ENCODE measurements around the gene MYO1E. TPM values are rescaled to one million over a fixed set of nuclear protein-coding genes. Genes with fewer than 3 reads are reported as not detected.

The MYO1E gene
- total and polyA plus RNA-seq, 4 donors: 6.7 to 70.9 (median 21.6) TPM

DNA sequence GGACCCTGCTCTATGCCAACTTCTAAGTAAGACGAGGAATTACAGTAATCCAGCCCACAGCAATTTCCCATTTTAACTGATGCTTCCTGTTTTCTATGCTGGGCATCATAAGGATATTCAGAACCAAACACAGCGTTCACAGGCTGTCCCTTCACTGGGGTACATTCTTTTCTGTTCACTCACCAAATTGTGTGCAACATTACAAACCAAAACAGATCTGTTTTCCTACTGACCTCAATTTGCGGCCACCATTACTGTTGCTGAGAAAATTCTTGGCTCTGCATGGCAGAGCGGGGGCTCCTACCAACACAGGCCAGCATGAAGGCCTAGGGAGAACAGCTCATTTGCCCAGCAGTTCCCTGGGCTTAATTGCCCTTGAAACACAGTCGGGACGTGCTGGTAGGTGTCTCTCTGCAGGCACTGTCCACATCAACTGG is 76.5 kb downstream of the MYO1E start:
- DNase-seq (ENCODE audit: low spot score): no peak
- no peak overlapping the region for H3K27ac ChIP-seq (ENCODE audit: low read depth in 1 of 2, low read length in 2 of 2)
- H3K9ac ChIP-seq (ENCODE audit: low read depth in 1 of 2, low read length in 2 of 2): no peak overlapping the region
- WGBS: 70% methylated on average over 6 of the region's 6 CpGs
- no peaks in the 10 kb centered on the region for H3K36me3 ChIP-seq (ENCODE audit: control insufficient read depth in 4 of 4, insufficient read depth in 3 of 4, low read depth in 1 of 4, low read length in 3 of 4)
- TF ChIP-seq MAX (IDR thresholded peaks at IDR 0.05) (no peak), CTCF (IDR thresholded peaks at IDR 0.05; ENCODE audit: low read depth, low read length, missing input control) (no peak), HNF4A (conservative IDR thresholded peaks at IDR 0.05) (no peak), JUND (IDR thresholded peaks at IDR 0.05) (no peak), YY1 (IDR thresholded peaks at IDR 0.05) (no peak), TAF1 (conservative IDR thresholded peaks at IDR 0.05) (no peak), HNF4G (IDR thresholded peaks at IDR 0.05) (no peak), SP1 (IDR thresholded peaks at IDR 0.05) (no peak)
- H3K9me3 ChIP-seq (ENCODE audit: control insufficient read depth in 4 of 4, low read length in 3 of 4): no peaks in the 10 kb centered on the region
- no peaks in the 10 kb centered on the region for H3K27me3 ChIP-seq (ENCODE audit: control insufficient read depth in 4 of 4, insufficient read depth in 4 of 4, low read length in 3 of 4)
- no peak overlapping the region for H3K4me3 ChIP-seq (ENCODE audit: low read depth in 1 of 3, low read length in 3 of 3)
- peaks cover 0 to 28% (median 5%) of the 10 kb centered on the region in 4 donors for H3K4me1 ChIP-seq (ENCODE audit: control insufficient read depth in 4 of 4, insufficient read depth in 4 of 4, low read length in 3 of 4)

DNA sequence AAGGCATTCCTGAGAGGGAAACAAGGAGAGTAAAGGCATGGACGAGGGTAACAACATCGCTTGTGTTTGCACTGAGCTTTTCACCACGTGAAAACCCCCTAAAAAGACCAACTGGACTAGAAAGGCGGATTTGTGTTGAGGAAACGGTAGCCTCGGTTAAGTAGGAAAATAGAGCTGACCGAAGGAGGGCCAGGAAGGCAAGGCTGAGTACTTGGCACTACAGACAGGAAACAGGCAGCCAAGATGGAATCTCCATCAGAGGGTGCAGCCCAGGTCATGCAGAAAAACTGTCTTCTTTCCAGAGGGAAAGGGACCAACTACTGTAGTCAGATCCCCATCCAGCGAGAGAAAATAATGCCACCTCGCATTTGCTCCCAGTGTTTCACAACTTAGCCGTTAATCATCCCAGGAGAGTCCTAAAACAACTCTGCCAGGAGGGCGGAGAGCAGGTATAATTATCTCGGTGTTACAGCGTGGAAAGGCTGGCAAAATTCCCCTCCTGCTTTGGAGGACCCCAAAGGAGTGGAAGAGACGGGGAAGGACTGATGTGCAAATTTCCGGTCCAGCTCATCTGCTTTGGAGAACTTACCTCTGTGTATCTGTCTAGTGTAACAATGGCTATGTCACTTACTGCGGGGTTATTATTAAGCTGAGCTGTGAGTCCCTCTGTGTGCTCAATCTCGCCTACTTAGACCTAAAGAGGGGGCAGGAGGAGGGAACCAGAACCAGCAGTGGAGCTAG is 77.2 kb downstream of the MYO1E start:
- Histone ChIP-seq H3K9me3 (ENCODE audit: control insufficient read depth in 4 of 4, low read length in 3 of 4) (no peaks in the 10 kb centered on the region), H3K36me3 (ENCODE audit: control insufficient read depth in 4 of 4, insufficient read depth in 3 of 4, low read depth in 1 of 4, low read length in 3 of 4) (no peaks in the 10 kb centered on the region), H3K4me1 (ENCODE audit: control insufficient read depth in 4 of 4, insufficient read depth in 4 of 4, low read length in 3 of 4) (peaks cover 2 to 27% (median 5%) of the 10 kb centered on the region in 4 donors), H3K4me3 (ENCODE audit: low read depth in 1 of 3, low read length in 3 of 3) (no peak overlapping the region), H3K9ac (ENCODE audit: low read depth in 1 of 2, low read length in 2 of 2) (no peak overlapping the region), H3K27me3 (ENCODE audit: control insufficient read depth in 4 of 4, insufficient read depth in 4 of 4, low read length in 3 of 4) (no peaks in the 10 kb centered on the region), H3K27ac (ENCODE audit: low read depth in 1 of 2, low read length in 2 of 2) (no peak overlapping the region)
- WGBS: 77% methylated on average over 17 of the region's 17 CpGs
- TF ChIP-seq JUND (IDR thresholded peaks at IDR 0.05) (no peak), GABPA (IDR thresholded peaks at IDR 0.05 in 1 of 2, conservative IDR thresholded peaks at IDR 0.05 in 1 of 2) (no peak), REST (IDR thresholded peaks at IDR 0.05) (no peak), EGR1 (IDR thresholded peaks at IDR 0.05; ENCODE audit: low read depth in 2 of 2) (no peak), FOXA2 (IDR thresholded peaks at IDR 0.05) (no peak), SP1 (IDR thresholded peaks at IDR 0.05) (no peak), TAF1 (conservative IDR thresholded peaks at IDR 0.05) (no peak), FOXA1 (IDR thresholded peaks at IDR 0.05) (no peak), CTCF (IDR thresholded peaks at IDR 0.05; ENCODE audit: low read depth, low read length, missing input control) (no peak)
- DNase-seq (ENCODE audit: low spot score): no peak

All from liver (tissue), 9 donors.